Measurements from ENCODE around the gene OR7D2.

The OR7D2 gene

DNA sequence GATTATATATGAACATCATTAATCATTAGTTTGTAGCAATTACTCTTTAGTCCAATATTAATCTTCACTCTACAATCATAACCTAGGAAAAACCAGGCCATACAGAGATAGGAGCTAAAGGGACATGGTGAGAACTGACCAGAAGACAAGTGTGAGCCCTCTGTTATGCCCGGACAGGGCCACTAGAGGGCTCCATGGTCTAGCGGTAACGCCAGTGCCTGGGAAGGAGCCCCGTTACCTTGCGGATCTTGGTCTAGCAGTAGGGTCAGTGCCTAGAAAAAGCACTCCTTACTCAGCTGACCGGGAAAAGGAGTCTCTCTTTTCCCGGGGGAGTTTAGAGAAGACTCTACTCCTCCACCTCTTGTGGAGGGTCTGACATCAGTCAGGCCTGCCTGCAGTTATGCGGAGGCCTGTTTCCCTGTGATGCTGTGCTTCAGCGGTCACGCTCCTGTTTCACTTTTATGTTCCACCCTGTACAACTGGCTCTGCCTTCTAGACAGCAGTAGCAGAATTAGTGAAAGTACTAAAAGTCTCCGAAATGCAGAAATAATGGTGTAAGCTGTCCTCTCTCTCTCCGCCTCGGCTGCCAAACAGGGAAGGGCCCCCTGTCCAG lies 26.8 kb downstream of the OR7D2 start:
- H3K36me3 ChIP-seq (replicated peaks; ENCODE audit: insufficient read depth, low read length) = no peaks in the 10 kb centered on the region
- peak overlapping the region; percentile 33; the same call in 1 of the 2 replicates for H3K4me3 ChIP-seq (ENCODE audit: low read length)
- H3K4me2 ChIP-seq (ENCODE audit: low read depth, low read length) = no peak overlapping the region
- H3K9me2 ChIP-seq (replicated peaks; ENCODE audit: insufficient read depth, low read length) = no peaks in the 10 kb centered on the region
- peak; percentile 59 for DNase-seq
- H3K27ac ChIP-seq (ENCODE audit: low read length) = no peak overlapping the region
- no peak overlapping the region for H3K9ac ChIP-seq (ENCODE audit: low read length)
- no peaks in the 10 kb centered on the region for H3K9me3 ChIP-seq (replicated peaks; ENCODE audit: insufficient read depth, low read length)
- peaks cover 41% of the 10 kb centered on the region for H3K27me3 ChIP-seq (replicated peaks; ENCODE audit: insufficient read depth, low read length)
- 0 out of 2 replicates have a peak overlapping the region, but pooled peaks have one; percentile 51 for H2AFZ ChIP-seq (ENCODE audit: low read length)
- no peaks in the 10 kb centered on the region for H4K20me1 ChIP-seq (ENCODE audit: insufficient read depth, low read length)
- peak; percentile 72 for TF ChIP-seq CTCF (IDR thresholded peaks at IDR 0.05; ENCODE audit: low read length)
- TF ChIP-seq EZH2phosphoT487 (IDR thresholded peaks at IDR 0.05; ENCODE audit: low read length) = no peak
- no peak for TF ChIP-seq EZH2 (optimal IDR thresholded peaks at IDR 0.05; ENCODE audit: low read depth, low read length)
- H3K79me2 ChIP-seq (ENCODE audit: low read length) = no peaks in the 10 kb centered on the region
- H3F3A ChIP-seq (ENCODE audit: insufficient read depth, low read length) = no peaks in the 10 kb centered on the region
- no peaks in the 10 kb centered on the region for H3K4me1 ChIP-seq (ENCODE audit: low read length)

- DNase-seq = no peak
- no peak within 1 kb of the TSS for H3K4me2 ChIP-seq (ENCODE audit: low read depth, low read length)
- no peaks in the 10 kb centered on the region for H3K9me3 ChIP-seq (replicated peaks; ENCODE audit: insufficient read depth, low read length)
- H3K27me3 ChIP-seq (replicated peaks; ENCODE audit: insufficient read depth, low read length) = no peaks in the 10 kb centered on the region; the same call in 1 of the 2 replicates
- no peak for TF ChIP-seq CTCF (IDR thresholded peaks at IDR 0.05; ENCODE audit: low read length)
- no peak for TF ChIP-seq EZH2 (optimal IDR thresholded peaks at IDR 0.05; ENCODE audit: low read depth, low read length)
- TF ChIP-seq EZH2phosphoT487 (IDR thresholded peaks at IDR 0.05; ENCODE audit: low read length) = no peak
- no peak within 1 kb of the TSS for H3K9ac ChIP-seq (ENCODE audit: low read length)
- no peaks in the 10 kb centered on the region for H4K20me1 ChIP-seq (ENCODE audit: insufficient read depth, low read length)
- H3K27ac ChIP-seq (ENCODE audit: low read length) = no peak within 1 kb of the TSS
- no peak within 1 kb of the TSS for H3K4me3 ChIP-seq (ENCODE audit: low read length)
- no peak within 1 kb of the TSS for H2AFZ ChIP-seq (ENCODE audit: low read length)
- H3F3A ChIP-seq (ENCODE audit: insufficient read depth, low read length) = no peaks in the 10 kb centered on the region
- H3K79me2 ChIP-seq (ENCODE audit: low read length) = no peaks in the 10 kb centered on the region
- H3K36me3 ChIP-seq (replicated peaks; ENCODE audit: insufficient read depth, low read length) = no peaks in the 10 kb centered on the region
- H3K4me1 ChIP-seq (ENCODE audit: low read length) = no peaks in the 10 kb centered on the region
- H3K9me2 ChIP-seq (replicated peaks; ENCODE audit: insufficient read depth, low read length) = no peaks in the 10 kb centered on the region
These were observed 40.7 kb downstream of the OR7D2 start, which contains the start of gene OR7D4 for GRCh38 chr19:9219489-9219888. Gene OR7D4, minus strand, starts transcription at chr19:9219589. Its CDS starts 4,752 bp downstream, at chr19:9214837.

Data from MM.1S (cell line).